Right cardiac atrium (tissue), 5 donors: ENCODE results near the gene PRAC2. TPM values are rescaled to one million over a fixed set of nuclear protein-coding genes. Genes with fewer than 3 reads are reported as not detected.

Source experiments
- ATAC-seq, 2 donors: fragments of 200-7000 bp; cut with Tn5 transposase; one replicate each; pipeline versions ENCODE4 v1.8.0 to v1.9.1; 2020; ENCODE audit warnings: moderate library complexity in 2 of 2, mild to moderate bottlenecking in 1 of 2
- DNase-seq, 3 donors: peaks; one replicate each; pipeline ENCODE4 v3.0.0-alpha.2; 2020
- H3K27ac ChIP-seq: one replicate; pipeline ENCODE4 v1.5.1; 2013; ENCODE audit warnings: mild to moderate bottlenecking, low read length, control low read depth, moderate library complexity
- H3K27me3 ChIP-seq: one replicate; pipeline ENCODE4 v1.6.1; 2013; ENCODE audit not compliant: control insufficient read depth, insufficient read depth
- H3K4me1 ChIP-seq: one replicate; pipeline ENCODE4 v1.6.1; 2013; ENCODE audit warnings: low read length; ENCODE audit not compliant: control insufficient read depth, insufficient read depth
- H3K4me3 ChIP-seq: one replicate; pipeline ENCODE4 v1.5.1; 2013; ENCODE audit warnings: low read length, control low read depth
- H3K9me3 ChIP-seq: one replicate; pipeline ENCODE4 v1.6.1; 2013; ENCODE audit warnings: low read length; ENCODE audit not compliant: control insufficient read depth
- WGBS: extraction: QIAGEN DNeasy Blood & Tissue Kit; methylation state at CpG from one replicate; pipeline ENCODE4 v1.1.7; 2013; 5-methylcytosine and 5-hydroxymethylcytosine counted together
- intact Hi-C, 4 donors: fragments of 100-400 bp; cut with DNase I; formaldehyde crosslinking; loops; one replicate each; pipeline versions ENCODE4 v1.11.0 to v1.14.0; 2022 to 2023
- polyA plus RNA-seq: library from polyadenylated mRNA; stranded (reverse); fragments of 200-250 nt; gene quantifications from one replicate; pipeline ENCODE4 v1.2.3, GENCODE V29; 2013
- total RNA-seq, 4 donors: library from RNA; stranded (reverse); fragmentation: NEBNext Ultra II Directional; extraction: Animal tissue kit (Norgen Biotek cat#: 25700); gene quantifications; one replicate each; pipeline ENCODE4 v1.2.1, GENCODE V29; 2021
- donor health status: healthy with polysubstance abuse.
- donor health status: DM: no; HTN: yes; CAD: no.
- donor health status: DM: no; HTN: no; CAD: no.
- donor health status: DM: no; HTN: yes; CAD: no; lungs with severe emphysema.
- donor health status: DM: yes; HTN: yes; CAD: no.

PRAC2 gene
- total and polyA plus RNA-seq, 5 donors = not detected

DNA sequence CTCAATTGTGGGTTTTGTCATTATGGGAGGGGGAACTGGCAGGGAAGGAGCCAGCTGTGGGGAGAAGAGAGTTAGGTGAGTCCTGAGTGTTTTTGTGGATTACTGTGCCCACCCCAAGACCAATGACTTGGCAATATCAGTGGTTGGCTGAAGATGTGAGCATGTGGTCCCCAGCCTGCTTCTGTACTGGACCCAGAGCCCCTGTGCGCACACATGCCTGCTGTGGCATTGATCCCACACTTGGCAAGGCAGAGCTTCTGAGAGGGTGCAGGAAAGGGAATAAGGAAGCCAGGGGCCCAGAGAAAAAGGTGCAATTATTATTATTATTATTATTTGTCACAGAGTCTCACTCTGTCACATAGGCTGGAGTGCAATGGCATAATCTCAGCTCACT is 2.0 kb upstream of the PRAC2 start:
- H3K27ac ChIP-seq = no peak overlapping the region
- WGBS = 66% methylated on average over 1 of the region's 1 CpG
- DNase-seq = no peak
- peaks cover 2% of the 10 kb centered on the region for H3K27me3 ChIP-seq
- H3K9me3 ChIP-seq = no peaks in the 10 kb centered on the region
- H3K4me3 ChIP-seq = no peak overlapping the region
- intact Hi-C loops = loop anchor here in 2 of 4 donors (10.0 kb wide), 1 partner anchor 164 kb away; no protein-coding TSS in a partner anchor
- no peaks in the 10 kb centered on the region for H3K4me1 ChIP-seq
- no peak for ATAC-seq

DNA sequence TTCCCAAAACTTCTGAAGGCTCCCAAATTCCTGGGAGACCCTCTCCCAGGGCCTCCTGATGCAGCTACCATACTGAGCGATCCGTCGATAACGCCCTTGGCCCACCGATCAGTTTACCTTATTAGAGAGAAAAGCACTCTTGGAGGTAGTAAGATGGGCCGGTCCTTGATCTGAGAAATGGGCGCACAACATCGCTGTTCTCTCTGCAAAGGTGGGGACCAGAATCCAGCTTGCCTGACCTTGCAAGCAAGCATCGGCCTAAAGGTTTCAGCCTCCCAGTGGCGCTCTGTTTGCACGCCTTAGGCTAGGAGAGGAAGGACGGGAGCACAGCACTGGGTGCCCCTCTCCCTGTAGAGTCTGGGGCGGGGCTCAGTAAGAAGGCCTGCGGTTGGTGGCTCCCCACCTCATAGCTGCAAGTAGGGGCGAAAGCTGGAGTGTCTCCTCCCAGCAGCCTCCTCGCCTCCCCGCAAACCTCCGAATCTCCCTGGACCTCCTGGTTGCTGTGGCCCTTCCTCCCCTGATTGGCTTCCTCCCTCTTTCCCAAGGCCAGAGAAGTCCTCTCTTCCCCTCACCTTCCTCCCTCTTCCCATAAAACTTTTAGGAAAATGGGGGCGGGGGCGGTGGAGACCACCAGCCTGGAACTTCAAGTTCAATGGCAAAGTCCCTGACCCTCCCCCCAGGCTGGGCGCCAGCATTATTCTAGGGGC is 631 bp upstream of the PRAC2 start, which contains the start of gene PRAC1:
PRAC1 (minus strand) TSS at position 318 of the 707 bp plus-strand sequence; CDS start at position 192, 126 bp downstream.
- DNase-seq (no peak), ATAC-seq (no peak)
- Histone ChIP-seq H3K9me3 (no peaks in the 10 kb centered on the region), H3K27me3 (no peaks in the 10 kb centered on the region), H3K27ac (no peak within 1 kb of the TSS), H3K4me1 (no peaks in the 10 kb centered on the region), H3K4me3 (peak within 1 kb of the TSS; percentile 29)
- 7% methylated on average over 21 of the region's 21 CpGs for WGBS
- intact Hi-C loops = loop anchor here in 2 of 4 donors (10.0 kb wide), 1 partner anchor 162 kb away; no protein-coding TSS in a partner anchor

DNA sequence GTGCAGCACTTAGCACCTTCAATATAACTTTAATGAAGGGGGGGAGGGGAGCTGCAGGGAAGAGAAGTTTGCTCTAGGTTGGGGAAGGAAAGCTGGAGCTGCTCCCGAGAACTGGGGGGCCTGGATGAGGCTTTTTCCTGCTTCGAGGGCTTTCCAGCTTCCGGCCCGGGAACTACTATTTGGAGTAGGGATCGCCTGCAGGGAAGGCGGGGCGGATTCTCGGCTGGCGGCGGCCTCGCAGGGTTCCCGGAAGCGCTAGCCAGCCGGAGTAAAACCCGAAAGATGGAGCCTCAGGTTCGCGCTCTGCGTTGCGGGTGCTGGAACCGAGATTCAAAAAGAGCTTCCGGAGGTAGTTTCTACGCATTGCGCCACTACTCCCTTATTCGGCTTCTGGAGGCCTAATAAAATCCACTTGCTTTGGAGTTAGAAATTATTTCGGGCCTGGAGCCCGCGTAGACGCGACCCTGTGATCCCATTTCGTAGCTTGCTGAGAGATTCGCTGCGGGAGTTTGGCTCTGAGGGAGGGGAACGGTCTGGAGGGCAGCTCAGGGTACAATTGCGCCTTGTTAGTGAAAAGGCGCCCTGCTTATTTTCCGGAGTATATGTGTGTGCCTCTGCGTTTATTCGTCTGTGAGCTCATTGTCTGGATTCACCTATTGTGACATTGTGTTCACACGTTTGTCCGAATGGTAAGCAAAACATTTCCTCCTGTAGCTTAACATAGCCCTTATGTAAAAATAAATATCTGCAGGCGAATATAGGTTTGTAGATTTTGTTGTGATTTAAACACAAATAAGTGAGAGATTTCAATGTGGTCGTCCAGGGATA is 652 bp downstream of the PRAC2 start:
- DNase-seq = no peak
- H3K27me3 ChIP-seq = no peaks in the 10 kb centered on the region
- peak overlapping the region; percentile 29 for H3K4me3 ChIP-seq
- H3K9me3 ChIP-seq = no peaks in the 10 kb centered on the region
- H3K4me1 ChIP-seq = no peaks in the 10 kb centered on the region
- no peak for ATAC-seq
- no peak overlapping the region for H3K27ac ChIP-seq
- intact Hi-C loops = loop anchor here in 3 of 4 donors (2.0 to 10.0 kb wide), 2 partner anchors 67 to 161 kb away; no protein-coding TSS in a partner anchor
- WGBS = 10% methylated on average over 42 of the region's 42 CpGs

DNA sequence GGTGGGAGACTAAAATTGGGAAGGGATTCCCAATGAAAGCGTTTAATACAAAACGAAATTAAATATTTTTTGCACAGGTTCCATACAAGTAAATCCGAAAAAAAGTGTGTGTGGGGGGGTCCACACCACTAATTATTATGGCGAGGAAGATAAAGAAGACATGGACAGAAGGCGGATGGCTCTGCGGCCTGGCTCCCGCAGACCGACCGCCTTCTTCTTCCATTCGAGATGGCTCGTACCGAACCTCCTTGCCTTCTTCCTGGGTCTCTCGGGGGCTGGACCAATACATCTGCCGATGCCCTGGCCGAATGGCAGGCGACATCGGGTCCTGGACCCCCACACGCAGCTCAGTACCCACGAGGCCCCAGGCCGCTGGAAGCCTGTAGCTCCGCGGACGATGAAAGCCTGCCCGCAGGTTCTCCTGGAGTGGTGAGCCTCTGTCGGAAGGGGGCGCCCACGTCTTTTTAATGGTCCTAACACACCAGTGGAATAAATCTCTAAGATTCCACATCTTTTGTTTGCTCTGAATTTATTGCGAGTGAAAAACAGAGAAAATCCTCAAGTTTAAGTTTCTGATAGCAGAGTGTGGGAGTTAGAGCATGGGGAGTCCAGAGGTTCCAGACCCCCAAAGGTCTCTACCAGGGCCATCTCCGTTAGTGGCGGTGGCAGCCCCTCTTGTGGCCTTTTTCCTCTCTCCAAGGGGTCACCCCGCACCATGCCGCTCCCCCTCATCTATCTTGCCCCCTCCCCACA is 1.4 kb downstream of the PRAC2 start:
- DNase-seq = peak; percentile 88 to 95 (median 92)
- Histone ChIP-seq H3K9me3 (no peaks in the 10 kb centered on the region), H3K27ac (no peak overlapping the region), H3K27me3 (no peaks in the 10 kb centered on the region), H3K4me1 (no peaks in the 10 kb centered on the region), H3K4me3 (no peak overlapping the region)
- peak; percentile 82 to 89 for ATAC-seq
- intact Hi-C loops = loop anchor here in 3 of 4 donors (2.0 to 10.0 kb wide), 3 partner anchors 66 to 160 kb away; no protein-coding TSS in a partner anchor
- 5% methylated on average over 32 of the region's 32 CpGs for whole genome bisulfite sequencing

DNA sequence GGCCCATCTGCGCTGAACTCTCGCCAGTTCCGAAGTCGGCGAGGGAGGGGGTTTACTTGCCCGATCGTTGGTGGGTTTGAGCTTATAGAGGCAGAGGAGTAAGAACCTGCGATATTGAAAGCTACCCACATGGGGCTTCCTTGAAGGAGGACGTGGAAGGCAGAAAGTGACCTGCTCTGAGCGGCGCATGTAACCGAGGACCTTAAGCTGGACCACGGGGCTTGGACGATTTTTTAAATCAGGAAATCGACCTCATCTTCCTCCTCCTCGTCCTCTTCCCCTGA is 2.0 kb downstream of the PRAC2 start:
- H3K4me1 ChIP-seq = no peaks in the 10 kb centered on the region
- intact Hi-C loops = loop anchor here in 3 of 4 donors (2.0 to 10.0 kb wide), 3 partner anchors 66 to 160 kb away; no protein-coding TSS in a partner anchor
- no peaks in the 10 kb centered on the region for H3K9me3 ChIP-seq
- no peak overlapping the region for H3K27ac ChIP-seq
- WGBS = 3% methylated on average over 16 of the region's 16 CpGs
- no peak overlapping the region for H3K4me3 ChIP-seq
- no peaks in the 10 kb centered on the region for H3K27me3 ChIP-seq
- DNase-seq (no peak), ATAC-seq (no peak)

DNA sequence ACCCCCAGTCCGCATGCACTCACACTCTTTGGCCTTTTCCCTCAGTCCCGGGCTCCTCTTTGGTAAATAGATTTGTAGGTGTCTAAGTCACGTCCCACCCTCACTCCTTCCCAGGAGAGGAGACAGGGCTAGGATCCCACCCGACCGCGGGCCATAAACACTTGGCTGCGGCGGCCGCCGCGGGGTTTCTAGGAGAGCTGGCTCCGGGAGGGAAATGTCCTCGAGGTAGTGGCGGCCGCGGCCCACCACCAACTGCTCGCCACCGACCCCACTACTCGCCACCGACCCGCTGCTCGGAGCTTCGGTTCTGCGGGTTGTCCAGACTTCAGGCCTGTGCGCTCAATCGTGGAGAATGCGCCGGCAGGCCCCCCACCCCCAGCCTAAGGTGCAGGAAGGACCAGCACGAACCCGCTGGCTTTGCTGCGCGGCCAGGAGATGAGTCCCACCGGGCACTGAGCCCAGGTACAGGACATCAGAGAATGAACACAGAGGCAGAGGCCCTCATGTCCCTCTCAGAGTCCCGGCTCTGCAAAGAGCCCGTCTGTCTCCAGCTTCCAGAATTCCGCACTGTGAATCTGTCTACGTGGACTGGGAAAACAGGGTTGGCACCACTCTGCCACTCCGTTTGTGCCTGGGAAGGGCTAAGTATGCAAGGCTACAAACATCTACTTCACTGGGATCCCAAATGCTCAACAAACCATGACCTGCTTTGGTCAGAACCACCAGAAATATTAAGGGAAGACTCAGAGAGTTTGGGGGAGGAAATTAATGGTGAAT is 2.5 kb downstream of the PRAC2 start:
- DNase-seq (no peak), ATAC-seq (no peak)
- H3K27ac ChIP-seq = no peak overlapping the region
- H3K4me3 ChIP-seq = no peak overlapping the region
- 4% methylated on average over 38 of the region's 38 CpGs for WGBS
- H3K4me1 ChIP-seq = no peaks in the 10 kb centered on the region
- H3K27me3 ChIP-seq = no peaks in the 10 kb centered on the region
- no peaks in the 10 kb centered on the region for H3K9me3 ChIP-seq
- intact Hi-C loops = loop anchor here in 3 of 4 donors (2.0 to 10.0 kb wide), 3 partner anchors 65 to 159 kb away; no protein-coding TSS in a partner anchor

DNA sequence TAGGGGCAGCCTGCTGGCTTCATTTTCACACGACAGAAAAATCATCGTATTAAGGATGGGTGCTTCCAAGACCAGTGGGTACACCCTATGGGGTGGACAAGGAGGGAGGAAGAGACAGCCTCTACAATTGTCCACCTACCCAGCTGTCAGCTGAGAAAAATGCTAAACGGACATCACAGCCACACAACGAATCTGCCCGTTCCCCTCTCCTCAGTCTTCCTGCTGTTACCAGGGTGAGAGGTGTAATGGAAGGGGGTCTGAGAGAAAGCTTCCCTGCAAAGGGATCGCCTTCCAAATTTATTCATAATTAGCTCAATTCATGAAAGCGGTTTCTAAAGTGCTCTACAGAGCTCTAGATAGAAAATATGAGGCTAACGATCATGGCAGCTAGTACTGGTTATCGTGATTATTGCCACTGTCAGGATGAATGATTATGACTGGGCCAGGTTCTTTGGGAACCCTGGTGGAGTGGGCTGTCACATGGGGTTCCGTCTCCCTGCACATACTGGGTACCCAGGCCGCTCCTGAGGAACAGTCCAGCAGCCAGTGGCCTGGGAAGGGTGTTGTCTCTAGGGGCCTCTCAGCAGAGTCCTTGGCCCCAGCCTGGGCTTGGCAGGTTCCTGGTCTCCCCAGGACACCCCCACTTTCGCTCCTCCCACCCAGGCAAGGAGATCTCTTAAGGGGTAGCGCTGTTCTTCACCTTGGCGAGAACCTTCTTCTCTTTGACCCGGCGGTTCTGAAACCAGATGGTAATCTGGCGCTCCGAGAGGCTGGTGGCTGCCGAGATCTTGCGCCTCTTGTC is 3.3 kb downstream of the PRAC2 start:
- no peaks in the 10 kb centered on the region for H3K9me3 ChIP-seq
- ATAC-seq = no peak
- no peak for DNase-seq
- 10% methylated on average over 20 of the region's 20 CpGs for whole genome bisulfite sequencing
- H3K27ac ChIP-seq = no peak overlapping the region
- no peaks in the 10 kb centered on the region for H3K4me1 ChIP-seq
- no peaks in the 10 kb centered on the region for H3K27me3 ChIP-seq
- intact Hi-C loops = loop anchor here in 2 of 4 donors (5.0 to 10.0 kb wide), 2 partner anchors 66 to 158 kb away; no protein-coding TSS in a partner anchor
- H3K4me3 ChIP-seq = no peak overlapping the region

DNA sequence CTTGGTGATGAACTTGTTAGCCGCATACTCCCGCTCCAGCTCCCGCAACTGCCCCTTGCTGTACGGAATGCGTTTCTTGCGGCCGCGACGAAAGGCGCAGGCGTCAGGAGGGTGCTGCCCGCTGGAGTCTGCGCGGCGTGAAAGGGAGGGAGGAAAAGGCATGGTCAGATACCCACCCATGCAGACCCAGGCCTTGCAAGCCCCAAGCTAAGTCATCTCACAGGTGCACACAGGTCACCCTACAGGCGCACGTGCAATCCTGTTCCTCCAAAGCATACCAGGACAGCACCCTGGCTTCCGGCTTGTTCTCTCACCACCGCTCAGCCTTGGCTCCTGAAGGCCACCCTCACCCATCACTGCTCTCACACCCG is 3.9 kb downstream of the PRAC2 start:
- Histone ChIP-seq H3K4me1 (no peaks in the 10 kb centered on the region), H3K9me3 (no peaks in the 10 kb centered on the region), H3K27ac (no peak overlapping the region), H3K4me3 (no peak overlapping the region), H3K27me3 (no peaks in the 10 kb centered on the region)
- 5% methylated on average over 20 of the region's 20 CpGs for WGBS
- intact Hi-C loops = loop anchor here in 2 of 4 donors (5.0 to 10.0 kb wide), 2 partner anchors 65 to 158 kb away; no protein-coding TSS in a partner anchor
- ATAC-seq (no peak), DNase-seq (no peak)

DNA sequence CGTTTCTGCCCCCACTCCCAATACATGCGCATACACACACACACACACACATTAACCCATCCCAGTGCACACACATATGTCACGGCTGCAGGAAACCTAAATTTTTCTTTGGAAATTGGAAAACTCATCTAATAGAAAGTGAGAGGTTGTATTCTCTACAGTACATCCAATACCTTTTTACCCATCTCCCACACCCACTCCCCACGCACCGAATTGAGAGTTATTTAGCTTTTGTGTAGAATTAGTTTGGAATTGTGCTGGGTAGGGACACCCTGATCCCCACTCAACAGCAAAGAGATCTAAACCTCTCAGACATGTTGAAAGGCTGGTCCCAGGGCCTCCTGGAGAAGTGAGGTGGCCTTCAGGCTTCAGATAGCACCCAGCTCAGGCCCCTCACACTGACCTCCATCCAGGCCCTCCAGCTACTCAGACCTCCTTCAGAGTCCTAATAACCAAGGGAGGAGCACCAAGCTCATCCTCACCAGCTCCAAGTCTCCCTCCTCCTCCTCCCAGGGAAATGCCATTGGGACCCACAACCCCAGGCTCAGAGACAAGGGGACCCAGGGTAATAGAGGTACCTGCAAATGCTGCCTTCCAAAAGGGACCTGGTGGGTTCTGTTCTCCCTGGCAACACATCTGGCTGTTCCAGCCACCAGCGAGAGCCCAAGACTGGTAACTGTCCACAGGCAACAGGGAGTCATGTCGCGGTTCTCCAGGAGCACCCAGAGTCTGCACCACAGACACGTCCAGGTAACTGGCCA is 4.6 kb downstream of the PRAC2 start:
- DNase-seq = no peak
- H3K27ac ChIP-seq = no peak overlapping the region
- H3K4me3 ChIP-seq = no peak overlapping the region
- no peaks in the 10 kb centered on the region for H3K4me1 ChIP-seq
- H3K9me3 ChIP-seq = no peaks in the 10 kb centered on the region
- intact Hi-C loops = loop anchor here in 2 of 4 donors (5.0 to 10.0 kb wide), 2 partner anchors 65 to 157 kb away; no protein-coding TSS in a partner anchor
- H3K27me3 ChIP-seq = no peaks in the 10 kb centered on the region
- ATAC-seq = no peak
- WGBS = 22% methylated on average over 9 of the region's 9 CpGs
